Mammary epithelial cell (primary cell): ENCODE results near the gene YTHDC1.
"Not testable (repeated sequence)": the region's sequence is repeated elsewhere in the genome, so short reads cannot be mapped to it uniquely, and the experiment has no call there.

ENCODE experiments used
- CTCF ChIP-seq, 2 donors: IDR thresholded peaks in 1 of 2; conservative IDR thresholded peaks in 1 of 2; 2 replicates each; pipeline ENCODE4 v1.5.1; 2011 to 2012; ENCODE audit warnings: inconsistent platforms in 2 of 2, low read length in 2 of 2, mild to moderate bottlenecking in 2 of 2, control low read depth in 1 of 2, low read depth in 1 of 2; ENCODE audit not compliant: insufficient read depth in 1 of 2; ENCODE audit errors: extremely low read depth in 1 of 2
- EZH2 ChIP-seq: IDR thresholded peaks from 2 replicates; pipeline ENCODE4 v1.6.1; 2012; ENCODE audit warnings: low read length, inconsistent platforms, borderline replicate concordance

GRCh38 chr4:68389386-68389913 is 39.6 kb upstream of the YTHDC1 start:
- not testable (repeated sequence) for TF ChIP-seq CTCF (conservative IDR thresholded peaks at IDR 0.05 in 1 of 2, IDR thresholded peaks at IDR 0.05 in 1 of 2; ENCODE audit: extremely low read depth in 1 of 2, insufficient read depth in 1 of 2, low read depth in 1 of 2, low read length in 2 of 2); EZH2
